HEK293 (cell line): Measurements from ENCODE around the gene TMEM88.

ENCODE experiments used
- CTCF ChIA-PET: fragments of 350-600 bp; formaldehyde crosslinking; extraction: SDS; loops from one replicate; lab custom pipeline; 2021; ENCODE audit warnings: antibody characterized with exemption; lab: Yijun Ruan, JAX
- POLR2A ChIA-PET: fragments of 300-600 bp; formaldehyde crosslinking; extraction: SDS; loops from one replicate; lab custom pipeline; 2020; ENCODE audit warnings: antibody characterized with exemption, inconsistent platforms; lab: Yijun Ruan, JAX
- H3K27ac ChIP-seq: fragments of 200-500 bp; sonication (Bioruptor generic); 2 replicates; pipeline ENCODE4 v1.5.1; 2014; ENCODE audit warnings: low read depth, low read length, control low read depth, inconsistent platforms; ENCODE audit errors: extremely low read depth
- H3K36me3 ChIP-seq, 2 experiments: fragments of 200-500 bp in 1 of 2; sonication (Bioruptor generic) in 1 of 2; 1 replicate in 1 of 2; 2 replicates in 1 of 2; pipeline ENCODE4 v1.5.1; 2014 to 2017; ENCODE audit warnings: inconsistent platforms in 2 of 2, low read length in 2 of 2; ENCODE audit not compliant: control insufficient read depth in 2 of 2, insufficient read depth in 1 of 2
- H3K4me1 ChIP-seq: fragments of 200-500 bp; sonication (Bioruptor generic); 2 replicates; pipeline ENCODE4 v1.5.1; 2014; ENCODE audit warnings: mild to moderate bottlenecking, low read length, inconsistent platforms; ENCODE audit not compliant: control insufficient read depth, insufficient read depth
- H3K4me3 ChIP-seq: 2 replicates; pipeline ENCODE4 v1.5.1; 2011; ENCODE audit warnings: low read depth, mild to moderate bottlenecking, control low read depth, low read length, moderate library complexity
- H3K9me3 ChIP-seq: fragments of 200-500 bp; sonication (Bioruptor generic); 2 replicates; pipeline ENCODE4 v1.5.1; 2014; ENCODE audit warnings: low read depth, low read length, inconsistent platforms; ENCODE audit not compliant: control insufficient read depth, insufficient read depth
- ATF2 ChIP-seq: fragments of 450-650 bp; formaldehyde crosslinking; IDR thresholded peaks from 2 replicates; pipeline ENCODE4 v1.5.1; 2016; ENCODE audit warnings: missing biosample characterization, missing genetic modification characterization, low read depth
- GFI1B ChIP-seq: fragments of 450-650 bp; formaldehyde crosslinking; IDR thresholded peaks from 2 replicates; pipeline ENCODE4 v1.5.1; 2016; ENCODE audit warnings: missing biosample characterization, missing genetic modification characterization
- GLI2 ChIP-seq: fragments of 450-650 bp; formaldehyde crosslinking; IDR thresholded peaks from 2 replicates; pipeline ENCODE4; 2017; ENCODE audit warnings: missing biosample characterization, missing genetic modification characterization, low read depth, borderline replicate concordance
- HOXC10 ChIP-seq: sonication (generic); formaldehyde crosslinking; IDR thresholded peaks from 2 replicates; pipeline ENCODE4 v1.8.1; 2023; ENCODE audit warnings: mild to moderate bottlenecking, missing genetic modification reagents
- KLF8 ChIP-seq: fragments of 450-650 bp; formaldehyde crosslinking; IDR thresholded peaks from 2 replicates; pipeline ENCODE4 v1.5.1; 2016; ENCODE audit warnings: missing biosample characterization, missing genetic modification characterization
- MZF1 ChIP-seq: fragments of 450-650 bp; formaldehyde crosslinking; IDR thresholded peaks from 2 replicates; pipeline ENCODE4 v1.5.1; 2017; ENCODE audit warnings: missing biosample characterization, missing genetic modification characterization, borderline replicate concordance
- REPIN1 ChIP-seq: fragments of 450-650 bp; formaldehyde crosslinking; IDR thresholded peaks from 2 replicates; pipeline ENCODE4 v1.5.1; 2017; ENCODE audit warnings: missing biosample characterization, missing genetic modification characterization, low read depth
- SCRT1 ChIP-seq: fragments of 450-650 bp; formaldehyde crosslinking; IDR thresholded peaks from 2 replicates; pipeline ENCODE4 v1.5.1; 2016; ENCODE audit warnings: missing biosample characterization, missing genetic modification characterization, borderline replicate concordance
- YY1 ChIP-seq: fragments of 450-650 bp; formaldehyde crosslinking; IDR thresholded peaks from 2 replicates; pipeline ENCODE4 v1.5.1; 2018; ENCODE audit warnings: missing biosample characterization, missing genetic modification characterization
- ZBTB10 ChIP-seq: fragments of 450-650 bp; formaldehyde crosslinking; IDR thresholded peaks from 2 replicates; pipeline ENCODE4 v1.5.1; 2016; ENCODE audit warnings: missing biosample characterization, missing genetic modification characterization
- ZFP41 ChIP-seq: fragments of 450-650 bp; formaldehyde crosslinking; IDR thresholded peaks from 2 replicates; pipeline ENCODE4 v1.5.1; 2016; ENCODE audit warnings: missing biosample characterization, missing genetic modification characterization, borderline replicate concordance
- ZNF133 ChIP-seq: fragments of 450-650 bp; formaldehyde crosslinking; IDR thresholded peaks from 2 replicates; pipeline ENCODE4 v1.5.1; 2016; ENCODE audit warnings: missing biosample characterization, missing genetic modification characterization
- ZNF146 ChIP-seq: fragments of 450-650 bp; formaldehyde crosslinking; IDR thresholded peaks from 2 replicates; pipeline ENCODE4 v1.5.1; 2016; ENCODE audit warnings: missing biosample characterization, missing genetic modification characterization
- ZNF18 ChIP-seq: fragments of 450-650 bp; formaldehyde crosslinking; IDR thresholded peaks from 2 replicates; pipeline ENCODE4 v1.5.1; 2016; ENCODE audit warnings: missing biosample characterization, missing genetic modification characterization
- ZNF19 ChIP-seq: fragments of 450-650 bp; formaldehyde crosslinking; IDR thresholded peaks from 2 replicates; pipeline ENCODE4; 2016; ENCODE audit warnings: missing biosample characterization, missing genetic modification characterization, low read depth
- ZNF366 ChIP-seq: fragments of 450-650 bp; formaldehyde crosslinking; conservative IDR thresholded peaks from 2 replicates; pipeline ENCODE4 v1.5.1; 2016; ENCODE audit warnings: missing biosample characterization, missing genetic modification characterization
- ZNF510 ChIP-seq: fragments of 450-650 bp; formaldehyde crosslinking; IDR thresholded peaks from 2 replicates; pipeline ENCODE4 v1.5.1; 2018; ENCODE audit warnings: mild to moderate bottlenecking, missing genetic modification characterization, missing biosample characterization; ENCODE audit not compliant: insufficient replicate concordance
- ZNF514 ChIP-seq: fragments of 450-650 bp; formaldehyde crosslinking; IDR thresholded peaks from 2 replicates; pipeline ENCODE4 v1.5.1; 2016; ENCODE audit warnings: missing biosample characterization, missing genetic modification characterization
- ZNF548 ChIP-seq: fragments of 450-650 bp; formaldehyde crosslinking; IDR thresholded peaks from 2 replicates; pipeline ENCODE4 v1.5.1; 2016; ENCODE audit warnings: missing biosample characterization, missing genetic modification characterization
- ZNF558 ChIP-seq: fragments of 450-650 bp; formaldehyde crosslinking; IDR thresholded peaks from 2 replicates; pipeline ENCODE4 v1.5.1; 2016; ENCODE audit warnings: missing biosample characterization, missing genetic modification characterization
- ZNF585B ChIP-seq: fragments of 450-650 bp; formaldehyde crosslinking; IDR thresholded peaks from 2 replicates; pipeline ENCODE4 v1.5.1; 2016; ENCODE audit warnings: missing biosample characterization, missing genetic modification characterization
- ZNF677 ChIP-seq: fragments of 450-650 bp; IDR thresholded peaks from 2 replicates; pipeline ENCODE4 v1.5.0; 2018; ENCODE audit warnings: missing biosample characterization, mild to moderate bottlenecking, missing genetic modification characterization, moderate library complexity
- ZNF747 ChIP-seq: fragments of 450-650 bp; formaldehyde crosslinking; IDR thresholded peaks from 2 replicates; pipeline ENCODE4 v1.5.1; 2016; ENCODE audit warnings: missing biosample characterization, missing genetic modification characterization
- ZNF768 ChIP-seq: fragments of 450-650 bp; formaldehyde crosslinking; IDR thresholded peaks from 2 replicates; pipeline ENCODE4 v1.5.1; 2018; ENCODE audit warnings: missing biosample characterization, mild to moderate bottlenecking, missing genetic modification characterization
- TF ChIP-seq, protein P1 (sequence below): fragments of 450-650 bp; formaldehyde crosslinking; IDR thresholded peaks from 2 replicates; pipeline ENCODE4 v1.5.1; 2017; ENCODE audit warnings: missing biosample characterization, missing genetic modification characterization
- TF ChIP-seq, protein P2 (sequence below): fragments of 450-650 bp; formaldehyde crosslinking; IDR thresholded peaks from 2 replicates; pipeline ENCODE4 v1.5.1; 2016; ENCODE audit warnings: missing biosample characterization, missing genetic modification characterization
- TF ChIP-seq, protein P3 (sequence below): fragments of 450-650 bp; formaldehyde crosslinking; IDR thresholded peaks from 2 replicates; pipeline ENCODE4 v1.5.1; 2016; ENCODE audit warnings: missing biosample characterization, missing genetic modification characterization

TMEM88 gene

DNA sequence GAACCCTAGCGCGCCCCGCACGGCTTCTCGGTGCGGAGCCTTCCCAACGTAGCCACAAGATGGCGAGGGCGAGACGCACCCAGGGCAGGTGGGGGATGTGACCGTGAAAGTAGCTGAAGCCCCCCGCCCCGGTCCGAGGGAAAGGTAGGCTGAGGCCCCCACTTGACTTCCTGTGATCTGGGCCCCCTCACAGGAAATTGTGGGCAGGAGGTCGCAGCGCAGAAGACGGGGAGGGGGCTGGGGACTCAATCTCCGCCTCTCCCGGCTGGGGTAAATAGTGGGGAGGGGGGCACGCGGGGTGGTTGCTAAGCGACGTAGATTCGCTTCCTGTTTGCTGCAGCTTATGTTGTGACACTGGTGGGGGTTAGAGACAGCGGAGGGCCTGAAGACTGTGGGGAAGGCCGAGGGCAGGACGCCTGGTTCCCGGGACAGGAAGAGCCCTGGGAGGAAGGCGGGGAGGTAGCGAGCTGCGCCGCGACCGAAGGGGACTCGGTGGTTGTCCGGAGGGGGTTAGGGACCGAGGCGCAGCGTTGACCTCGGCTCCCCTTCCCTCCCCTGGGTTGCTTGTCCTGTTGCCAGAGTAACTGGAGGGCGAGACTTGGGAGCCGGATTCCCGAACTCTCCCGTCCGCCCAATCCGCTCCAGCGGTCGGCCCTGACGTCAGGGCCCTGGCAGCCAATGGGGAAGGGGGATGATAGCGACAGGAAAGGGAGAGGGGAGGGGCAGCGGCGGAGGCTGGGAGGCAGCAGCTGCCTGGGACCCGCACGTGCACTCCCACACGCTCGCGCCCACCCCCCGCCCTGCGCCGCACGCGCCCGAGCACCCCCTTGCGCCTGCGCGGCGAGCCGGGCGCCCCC is 19.7 kb upstream of the TMEM88 start:
- ChIA-PET POLR2A (interaction anchor here (0.6 to 6.1 kb wide), 15 partner anchors 9 to 338 kb away, joined by 3 to 56 read pairs (median 3); partner anchors contain the start of genes CNTROB, CYB5D1, NAA38 and TMEM88), CTCF (interaction anchor here (0.6 to 3.4 kb wide), 31 partner anchors 8 to 235 kb away, joined by 3 to 16 read pairs (median 4); partner anchors contain the start of gene NAA38)
- peak overlapping the region; percentile 100 for H3K27ac ChIP-seq
- no peak for TF ChIP-seq HOXC10 (CRISPR knock-in tag)
- TF ChIP-seq KLF8 (tag by site-specific recombination) = no peak
- TF ChIP-seq, protein P1, sequence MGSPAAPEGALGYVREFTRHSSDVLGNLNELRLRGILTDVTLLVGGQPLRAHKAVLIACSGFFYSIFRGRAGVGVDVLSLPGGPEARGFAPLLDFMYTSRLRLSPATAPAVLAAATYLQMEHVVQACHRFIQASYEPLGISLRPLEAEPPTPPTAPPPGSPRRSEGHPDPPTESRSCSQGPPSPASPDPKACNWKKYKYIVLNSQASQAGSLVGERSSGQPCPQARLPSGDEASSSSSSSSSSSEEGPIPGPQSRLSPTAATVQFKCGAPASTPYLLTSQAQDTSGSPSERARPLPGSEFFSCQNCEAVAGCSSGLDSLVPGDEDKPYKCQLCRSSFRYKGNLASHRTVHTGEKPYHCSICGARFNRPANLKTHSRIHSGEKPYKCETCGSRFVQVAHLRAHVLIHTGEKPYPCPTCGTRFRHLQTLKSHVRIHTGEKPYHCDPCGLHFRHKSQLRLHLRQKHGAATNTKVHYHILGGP (tag by site-specific recombination) = no peak
- no peak for TF ChIP-seq GFI1B (tag by site-specific recombination)
- no peak for TF ChIP-seq ZNF585B (tag by site-specific recombination)
- no peak for TF ChIP-seq ZNF768
- no peak for TF ChIP-seq REPIN1 (tag by site-specific recombination)
- no peak for TF ChIP-seq ZNF146 (tag by site-specific recombination)
- TF ChIP-seq MZF1 (tag by site-specific recombination) = peak; percentile 90
- no peak for TF ChIP-seq ZNF18 (tag by site-specific recombination)
- TF ChIP-seq ZNF514 (tag by site-specific recombination) = no peak
- peak; percentile 65 for TF ChIP-seq ATF2 (tag by site-specific recombination)
- no peak for TF ChIP-seq SCRT1 (tag by site-specific recombination)
- TF ChIP-seq ZNF747 (tag by site-specific recombination) = no peak
- TF ChIP-seq ZNF548 (tag by site-specific recombination) = no peak
- TF ChIP-seq ZNF558 (tag by site-specific recombination) = no peak; the same call in 1 of the 2 replicates
- TF ChIP-seq, protein P2, sequence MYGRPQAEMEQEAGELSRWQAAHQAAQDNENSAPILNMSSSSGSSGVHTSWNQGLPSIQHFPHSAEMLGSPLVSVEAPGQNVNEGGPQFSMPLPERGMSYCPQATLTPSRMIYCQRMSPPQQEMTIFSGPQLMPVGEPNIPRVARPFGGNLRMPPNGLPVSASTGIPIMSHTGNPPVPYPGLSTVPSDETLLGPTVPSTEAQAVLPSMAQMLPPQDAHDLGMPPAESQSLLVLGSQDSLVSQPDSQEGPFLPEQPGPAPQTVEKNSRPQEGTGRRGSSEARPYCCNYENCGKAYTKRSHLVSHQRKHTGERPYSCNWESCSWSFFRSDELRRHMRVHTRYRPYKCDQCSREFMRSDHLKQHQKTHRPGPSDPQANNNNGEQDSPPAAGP = no peak
- no peak for TF ChIP-seq ZNF133 (tag by site-specific recombination)
- TF ChIP-seq ZNF510 (tag by site-specific recombination) = no peak
- no peak for TF ChIP-seq ZNF19
- TF ChIP-seq ZBTB10 (tag by site-specific recombination) = peak; percentile 35
- no peak for TF ChIP-seq ZFP41 (tag by site-specific recombination)
- TF ChIP-seq GLI2 = no peak
- no peak for TF ChIP-seq YY1 (tag by site-specific recombination)
- no peak; the same call in 1 of the 2 replicates for TF ChIP-seq ZNF366 (tag by site-specific recombination)
- TF ChIP-seq, protein P3, sequence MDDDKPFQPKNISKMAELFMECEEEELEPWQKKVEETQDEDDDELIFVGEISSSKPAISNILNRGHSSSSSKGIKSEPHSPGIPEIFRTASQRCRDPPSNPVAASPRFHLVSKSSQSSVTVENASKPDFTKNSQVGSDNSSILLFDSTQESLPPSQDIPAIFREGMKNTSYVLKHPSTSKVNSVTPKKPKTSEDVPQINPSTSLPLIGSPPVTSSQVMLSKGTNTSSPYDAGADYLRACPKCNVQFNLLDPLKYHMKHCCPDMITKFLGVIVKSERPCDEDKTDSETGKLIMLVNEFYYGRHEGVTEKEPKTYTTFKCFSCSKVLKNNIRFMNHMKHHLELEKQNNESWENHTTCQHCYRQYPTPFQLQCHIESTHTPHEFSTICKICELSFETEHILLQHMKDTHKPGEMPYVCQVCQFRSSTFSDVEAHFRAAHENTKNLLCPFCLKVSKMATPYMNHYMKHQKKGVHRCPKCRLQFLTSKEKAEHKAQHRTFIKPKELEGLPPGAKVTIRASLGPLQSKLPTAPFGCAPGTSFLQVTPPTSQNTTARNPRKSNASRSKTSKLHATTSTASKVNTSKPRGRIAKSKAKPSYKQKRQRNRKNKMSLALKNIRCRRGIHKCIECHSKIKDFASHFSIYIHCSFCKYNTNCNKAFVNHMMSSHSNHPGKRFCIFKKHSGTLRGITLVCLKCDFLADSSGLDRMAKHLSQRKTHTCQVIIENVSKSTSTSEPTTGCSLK (tag by site-specific recombination) = no peak
- TF ChIP-seq ZNF677 (tag by site-specific recombination) = no peak

More for the DNA sequence above, 19.7 kb upstream of the TMEM88 start:
- Histone ChIP-seq H3K4me3 (peak overlapping the region; percentile 60), H3K9me3 (no peaks in the 10 kb centered on the region), H3K4me1 (peaks cover 22% of the 10 kb centered on the region), H3K36me3 (no peaks in the 10 kb centered on the region)
